Liver (tissue), 3 donors: ENCODE results near the gene ARMC9.

ENCODE experiments used
- EGR1 ChIP-seq, 2 donors: IDR thresholded peaks; 2 replicates each; pipeline ENCODE4 v1.6.1; 2016 to 2018; ENCODE audit warnings: antibody characterized with exemption in 2 of 2, low read depth in 2 of 2
- GABPA ChIP-seq, 2 donors: IDR thresholded peaks in 1 of 2; conservative IDR thresholded peaks in 1 of 2; 2 replicates each; pipeline ENCODE4 v1.6.1; 2016; ENCODE audit warnings: antibody characterized with exemption in 2 of 2, mild to moderate bottlenecking in 1 of 2, moderate library complexity in 1 of 2
- JUND ChIP-seq, 2 donors: IDR thresholded peaks; 2 replicates each; pipeline ENCODE4 v1.6.1; 2016; ENCODE audit warnings: antibody characterized with exemption in 2 of 2
- MAX ChIP-seq: IDR thresholded peaks from 2 replicates; pipeline ENCODE4 v1.6.1; 2016; ENCODE audit warnings: antibody characterized with exemption
- NR2F2 ChIP-seq: IDR thresholded peaks from 2 replicates; pipeline ENCODE4 v1.6.1; 2016; ENCODE audit warnings: antibody characterized with exemption
- RAD21 ChIP-seq, 2 donors: IDR thresholded peaks; 2 replicates each; pipeline ENCODE4 v1.6.1; 2016; ENCODE audit warnings: antibody characterized with exemption in 2 of 2, mild to moderate bottlenecking in 2 of 2
- REST ChIP-seq: IDR thresholded peaks from 2 replicates; pipeline ENCODE4 v1.6.1; 2016; ENCODE audit warnings: antibody characterized with exemption, mild to moderate bottlenecking
- RXRA ChIP-seq, 2 donors: IDR thresholded peaks; 2 replicates each; pipeline ENCODE4 v1.6.1; 2017 to 2018; ENCODE audit warnings: antibody characterized with exemption in 2 of 2, mild to moderate bottlenecking in 1 of 2
- SP1 ChIP-seq: IDR thresholded peaks from 2 replicates; pipeline ENCODE4 v1.6.1; 2018; ENCODE audit warnings: antibody characterized with exemption, mild to moderate bottlenecking
- TAF1 ChIP-seq: conservative IDR thresholded peaks from 2 replicates; pipeline ENCODE4 v1.6.1; 2016; ENCODE audit warnings: antibody characterized with exemption, mild to moderate bottlenecking
- YY1 ChIP-seq: IDR thresholded peaks from 2 replicates; pipeline ENCODE4 v1.6.1; 2016; ENCODE audit warnings: antibody characterized with exemption, mild to moderate bottlenecking
- TF ChIP-seq, protein P1 (sequence below): fragments of 150-350 bp; IDR thresholded peaks from 2 replicates; pipeline ENCODE4 v1.5.1; 2017; ENCODE audit warnings: improper control_type of control experiment, low read depth, low read length; ENCODE audit not compliant: missing input control
- TF ChIP-seq, protein P2 (sequence below): IDR thresholded peaks from 2 replicates; pipeline ENCODE4 v1.6.1; 2016; ENCODE audit warnings: antibody characterized with exemption
- TF ChIP-seq, protein P3 (sequence below): IDR thresholded peaks from 2 replicates; pipeline ENCODE4 v1.6.1; 2016; ENCODE audit warnings: antibody characterized with exemption
- donor health status: healthy.
- donor health status: healthy.

DNA sequence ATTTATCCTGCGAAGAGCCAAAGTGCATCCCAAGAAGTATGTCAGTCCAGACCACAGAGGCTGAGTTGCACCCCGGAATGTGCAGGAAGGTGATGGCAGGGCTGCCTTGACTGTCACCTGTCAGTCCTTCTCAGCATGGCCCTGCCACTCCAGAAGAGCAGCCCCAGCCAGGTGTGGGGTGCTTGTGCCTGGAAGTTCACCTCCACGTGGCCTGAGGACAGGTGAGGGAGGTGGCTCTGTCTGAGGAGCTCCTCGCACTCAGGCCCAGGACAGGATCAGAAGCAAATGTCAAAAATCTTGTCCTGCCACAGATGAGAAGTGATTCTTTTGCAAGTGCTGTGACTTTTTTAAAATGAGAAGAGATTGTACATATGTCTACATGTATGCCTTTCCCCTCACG, 165.6 kb downstream of the ARMC9 start:
- TF ChIP-seq RAD21 (IDR thresholded peaks at IDR 0.05) (no peak), EGR1 (IDR thresholded peaks at IDR 0.05; ENCODE audit: low read depth in 2 of 2) (no peak), SP1 (no peak), MAX (no peak), RXRA (IDR thresholded peaks at IDR 0.05) (no peak), GABPA (IDR thresholded peaks at IDR 0.05 in 1 of 2, conservative IDR thresholded peaks at IDR 0.05 in 1 of 2) (no peak), REST (no peak), JUND (IDR thresholded peaks at IDR 0.05) (no peak), YY1 (no peak), TAF1 (no peak), NR2F2 (no peak)
- TF ChIP-seq, protein P1, sequence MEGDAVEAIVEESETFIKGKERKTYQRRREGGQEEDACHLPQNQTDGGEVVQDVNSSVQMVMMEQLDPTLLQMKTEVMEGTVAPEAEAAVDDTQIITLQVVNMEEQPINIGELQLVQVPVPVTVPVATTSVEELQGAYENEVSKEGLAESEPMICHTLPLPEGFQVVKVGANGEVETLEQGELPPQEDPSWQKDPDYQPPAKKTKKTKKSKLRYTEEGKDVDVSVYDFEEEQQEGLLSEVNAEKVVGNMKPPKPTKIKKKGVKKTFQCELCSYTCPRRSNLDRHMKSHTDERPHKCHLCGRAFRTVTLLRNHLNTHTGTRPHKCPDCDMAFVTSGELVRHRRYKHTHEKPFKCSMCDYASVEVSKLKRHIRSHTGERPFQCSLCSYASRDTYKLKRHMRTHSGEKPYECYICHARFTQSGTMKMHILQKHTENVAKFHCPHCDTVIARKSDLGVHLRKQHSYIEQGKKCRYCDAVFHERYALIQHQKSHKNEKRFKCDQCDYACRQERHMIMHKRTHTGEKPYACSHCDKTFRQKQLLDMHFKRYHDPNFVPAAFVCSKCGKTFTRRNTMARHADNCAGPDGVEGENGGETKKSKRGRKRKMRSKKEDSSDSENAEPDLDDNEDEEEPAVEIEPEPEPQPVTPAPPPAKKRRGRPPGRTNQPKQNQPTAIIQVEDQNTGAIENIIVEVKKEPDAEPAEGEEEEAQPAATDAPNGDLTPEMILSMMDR, result no peak
- TF ChIP-seq, protein P2, sequence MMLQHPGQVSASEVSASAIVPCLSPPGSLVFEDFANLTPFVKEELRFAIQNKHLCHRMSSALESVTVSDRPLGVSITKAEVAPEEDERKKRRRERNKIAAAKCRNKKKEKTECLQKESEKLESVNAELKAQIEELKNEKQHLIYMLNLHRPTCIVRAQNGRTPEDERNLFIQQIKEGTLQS, result no peak
- TF ChIP-seq, protein P3, sequence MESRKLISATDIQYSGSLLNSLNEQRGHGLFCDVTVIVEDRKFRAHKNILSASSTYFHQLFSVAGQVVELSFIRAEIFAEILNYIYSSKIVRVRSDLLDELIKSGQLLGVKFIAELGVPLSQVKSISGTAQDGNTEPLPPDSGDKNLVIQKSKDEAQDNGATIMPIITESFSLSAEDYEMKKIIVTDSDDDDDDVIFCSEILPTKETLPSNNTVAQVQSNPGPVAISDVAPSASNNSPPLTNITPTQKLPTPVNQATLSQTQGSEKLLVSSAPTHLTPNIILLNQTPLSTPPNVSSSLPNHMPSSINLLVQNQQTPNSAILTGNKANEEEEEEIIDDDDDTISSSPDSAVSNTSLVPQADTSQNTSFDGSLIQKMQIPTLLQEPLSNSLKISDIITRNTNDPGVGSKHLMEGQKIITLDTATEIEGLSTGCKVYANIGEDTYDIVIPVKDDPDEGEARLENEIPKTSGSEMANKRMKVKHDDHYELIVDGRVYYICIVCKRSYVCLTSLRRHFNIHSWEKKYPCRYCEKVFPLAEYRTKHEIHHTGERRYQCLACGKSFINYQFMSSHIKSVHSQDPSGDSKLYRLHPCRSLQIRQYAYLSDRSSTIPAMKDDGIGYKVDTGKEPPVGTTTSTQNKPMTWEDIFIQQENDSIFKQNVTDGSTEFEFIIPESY, result no peak
